Measurements from ENCODE around the gene ANKRD39. TPM values are rescaled to one million over a fixed set of nuclear protein-coding genes. Genes with fewer than 3 reads are reported as not detected.
A peak's percentile ranks its signal among the peaks of the same experiment; 100 is the strongest.

The ANKRD39 gene
- total RNA-seq, 1 donor from 2014 or later = 25.7 TPM

DNA sequence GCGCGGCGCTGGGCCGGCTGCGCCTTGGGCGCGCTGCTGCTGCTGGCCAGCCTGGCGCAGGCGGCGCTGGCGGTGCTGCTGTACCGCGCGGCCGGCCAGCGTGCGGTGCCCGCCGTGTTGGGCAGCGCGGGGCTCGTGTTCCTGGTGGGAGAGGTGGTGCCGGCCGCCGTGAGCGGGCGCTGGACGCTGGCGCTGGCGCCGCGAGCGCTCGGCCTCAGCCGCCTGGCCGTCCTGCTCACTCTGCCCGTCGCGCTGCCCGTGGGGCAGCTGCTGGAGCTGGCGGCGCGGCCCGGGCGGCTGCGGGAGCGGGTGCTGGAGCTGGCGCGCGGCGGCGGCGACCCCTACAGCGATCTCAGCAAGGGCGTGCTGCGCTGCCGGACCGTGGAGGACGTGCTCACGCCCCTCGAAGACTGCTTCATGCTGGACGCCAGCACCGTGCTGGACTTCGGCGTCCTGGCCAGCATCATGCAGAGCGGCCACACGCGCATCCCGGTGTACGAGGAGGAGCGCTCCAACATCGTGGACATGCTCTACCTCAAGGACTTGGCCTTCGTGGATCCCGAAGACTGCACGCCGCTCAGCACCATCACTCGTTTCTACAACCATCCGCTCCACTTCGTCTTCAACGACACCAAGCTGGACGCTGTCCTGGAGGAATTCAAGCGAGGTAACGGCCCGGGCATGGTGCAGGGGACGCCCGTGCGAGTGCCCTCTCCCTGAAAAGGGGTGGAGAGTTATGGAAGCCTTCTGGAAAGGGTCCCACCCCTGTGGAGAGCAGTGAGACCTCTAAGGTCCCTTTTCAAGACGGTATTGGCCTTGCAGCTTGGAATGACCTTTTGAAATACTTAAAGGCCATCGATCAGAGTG is 40.7 kb downstream of the ANKRD39 start:
- Mint-ChIP-seq H3K4me1 (ENCODE audit: low read depth, unreplicated experiment) (peaks cover 40% of the 10 kb centered on the region), H3K36me3 (ENCODE audit: unreplicated experiment) (no peaks in the 10 kb centered on the region), H3K9me3 (ENCODE audit: unreplicated experiment) (peaks cover 14% of the 10 kb centered on the region), H3K27ac (ENCODE audit: unreplicated experiment) (no peak overlapping the region), H3K4me3 (ENCODE audit: unreplicated experiment) (peak overlapping the region; percentile 86), H3K27me3 (ENCODE audit: unreplicated experiment) (peaks cover 12% of the 10 kb centered on the region)
- TF ChIP-seq CTCF (IDR thresholded peaks at IDR 0.05; ENCODE audit: partially characterized antibody, unreplicated experiment) = no peak
- peak; percentile 58 for DNase-seq

- peak; percentile 99 for DNase-seq
- Mint-ChIP-seq H3K27ac (ENCODE audit: unreplicated experiment) (peak within 1 kb of the TSS; percentile 41), H3K36me3 (ENCODE audit: unreplicated experiment) (no peaks in the 10 kb centered on the region), H3K27me3 (ENCODE audit: unreplicated experiment) (peaks cover 16% of the 10 kb centered on the region), H3K4me3 (ENCODE audit: unreplicated experiment) (peak within 1 kb of the TSS; percentile 89), H3K9me3 (ENCODE audit: unreplicated experiment) (peaks cover 19% of the 10 kb centered on the region), H3K4me1 (ENCODE audit: low read depth, unreplicated experiment) (peaks cover 46% of the 10 kb centered on the region)
- peak; percentile 71 for TF ChIP-seq CTCF (IDR thresholded peaks at IDR 0.05; ENCODE audit: partially characterized antibody, unreplicated experiment)
Observed at GRCh38 chr2:96816127-96816835, 41.5 kb downstream of the ANKRD39 start, which contains the start of gene CNNM3. Gene CNNM3 (plus strand): TSS chr2:96816268. CDS start chr2:96816278, 10 bp downstream.

- Mint-ChIP-seq H3K4me1 (ENCODE audit: low read depth, unreplicated experiment) (peaks cover 46% of the 10 kb centered on the region), H3K9me3 (ENCODE audit: unreplicated experiment) (peaks cover 19% of the 10 kb centered on the region), H3K4me3 (ENCODE audit: unreplicated experiment) (peak overlapping the region; percentile 89), H3K36me3 (ENCODE audit: unreplicated experiment) (no peaks in the 10 kb centered on the region), H3K27ac (ENCODE audit: unreplicated experiment) (peak overlapping the region; percentile 41), H3K27me3 (ENCODE audit: unreplicated experiment) (peaks cover 18% of the 10 kb centered on the region)
- no peak for DNase-seq
- no peak for TF ChIP-seq CTCF (IDR thresholded peaks at IDR 0.05; ENCODE audit: partially characterized antibody, unreplicated experiment)
Observed at GRCh38 chr2:96815326-96816126, 42.3 kb downstream of the ANKRD39 start.

DNA sequence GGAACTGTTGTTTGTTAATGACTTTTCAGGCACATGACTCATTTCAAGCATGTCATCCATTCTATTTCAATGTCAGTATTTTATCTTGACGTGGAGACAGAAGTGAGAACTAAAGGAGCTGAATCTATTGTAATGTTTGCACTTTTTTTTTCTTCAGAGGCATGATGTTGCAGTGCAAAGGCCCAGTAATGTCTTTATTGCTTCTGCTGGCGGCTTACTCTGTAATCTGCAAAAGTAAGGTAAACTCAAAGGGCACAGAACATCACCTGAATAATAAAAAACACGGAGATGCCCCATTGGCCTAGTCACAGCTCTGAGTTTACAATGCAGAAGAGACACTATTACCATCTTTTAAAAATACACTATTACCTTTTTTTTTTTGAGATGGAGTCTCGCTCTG is 44.2 kb downstream of the ANKRD39 start:
- Mint-ChIP-seq H3K27ac (ENCODE audit: unreplicated experiment) (no peak overlapping the region), H3K27me3 (ENCODE audit: unreplicated experiment) (peaks cover 21% of the 10 kb centered on the region), H3K4me3 (ENCODE audit: unreplicated experiment) (no peak overlapping the region), H3K36me3 (ENCODE audit: unreplicated experiment) (no peaks in the 10 kb centered on the region), H3K4me1 (ENCODE audit: low read depth, unreplicated experiment) (peaks cover 41% of the 10 kb centered on the region), H3K9me3 (ENCODE audit: unreplicated experiment) (peaks cover 19% of the 10 kb centered on the region)
- no peak for DNase-seq
- no peak for TF ChIP-seq CTCF (IDR thresholded peaks at IDR 0.05; ENCODE audit: partially characterized antibody, unreplicated experiment)

Data from glutamatergic neuron (in vitro differentiated cells).